Ovary (tissue), 9 donors: ENCODE measurements around the gene EFHD1. TPM values are rescaled to one million over a fixed set of nuclear protein-coding genes. Genes with fewer than 3 reads are reported as not detected.

Source experiments
- DNase-seq, 5 donors: peaks; one replicate each; pipeline ENCODE4 v3.0.0-alpha.2; 2019 to 2020
- H3K27ac ChIP-seq, 2 donors: fragments of 200-600 bp; one replicate each; pipeline versions ENCODE4 v1.5.1 to v1.8.0; 2019 to 2022
- H3K27me3 ChIP-seq: fragments of 200-600 bp; one replicate; pipeline ENCODE4 v1.8.0; 2022
- H3K36me3 ChIP-seq: fragments of 200-600 bp; sonication (generic); one replicate; pipeline ENCODE4 v1.5.1; 2019
- H3K4me1 ChIP-seq: one replicate; pipeline ENCODE4 v1.8.1; 2013; ENCODE audit warnings: mild to moderate bottlenecking, moderate library complexity; ENCODE audit not compliant: insufficient read depth
- H3K4me3 ChIP-seq: fragments of 200-600 bp; sonication (generic); one replicate; pipeline ENCODE4 v1.5.1; 2017
- H3K9me3 ChIP-seq, 2 donors: fragments of 200-600 bp in 1 of 2; sonication (generic) in 1 of 2; one replicate each; pipeline versions ENCODE4 v1.5.1 to v1.8.1; 2013 to 2019; ENCODE audit warnings: mild to moderate bottlenecking in 1 of 2, moderate library complexity in 1 of 2
- EP300 ChIP-seq: sonication (generic); formaldehyde crosslinking; IDR thresholded peaks from one replicate; pipeline ENCODE4 v1.6.1; 2017; ENCODE audit warnings: antibody characterized with exemption
- POLR2A ChIP-seq: fragments of 450-650 bp; IDR thresholded peaks from one replicate; pipeline ENCODE4 v1.6.1; 2017; ENCODE audit warnings: antibody characterized with exemption, mild to moderate bottlenecking, moderate library complexity
- WGBS, 3 donors: extraction: QIAGEN DNeasy Blood & Tissue Kit in 1 of 3; methylation state at CpG; one replicate each; pipeline versions ENCODE4 v1.1.5 to v1.1.7; 2013 to 2017; 5-methylcytosine and 5-hydroxymethylcytosine counted together
- intact Hi-C, 4 donors: fragments of 100-400 bp; cut with DNase I; formaldehyde crosslinking; loops; one replicate each; pipeline versions ENCODE4 v1.11.0 to v1.15.1; 2022 to 2023
- polyA plus RNA-seq, 2 donors: library from polyadenylated mRNA; stranded (reverse); fragments of 200-250 nt in 1 of 2; fragments of 350-450 nt in 1 of 2; fragmentation: Illumina TruSeq in 1 of 2; extraction: RNeasy Lipid Tissue Mini Kit (QIAGEN cat#74804) in 1 of 2; gene quantifications; one replicate each; pipeline ENCODE4 v1.2.3, GENCODE V29; 2013 to 2014
- total RNA-seq, 7 donors: library from RNA; depleted of rRNA in 2 of 7; stranded (reverse); fragments of >200 nt in 2 of 7; fragmentation: NEBNext Ultra II Directional in 3 of 7; extraction: Animal tissue kit (Norgen Biotek cat#: 25700) in 3 of 7; gene quantifications; one replicate each; pipeline versions ENCODE4 v1.1.0 to v1.2.4, GENCODE V29; 2016 to 2023
- TF ChIP-seq, protein P1 (sequence below), 3 donors: fragments of 450-650 bp in 2 of 3; fragments of 200-600 bp in 1 of 3; IDR thresholded peaks; one replicate each; pipeline versions ENCODE4 v1.5.1 to v1.8.0; 2016 to 2022; ENCODE audit warnings: antibody characterized with exemption in 3 of 3, mild to moderate bottlenecking in 1 of 3
- donor health status: DM: no; HTN: no; CAD: no; lungs with moderate emphysema.
- donor health status: DM: no; HTN: no; CAD: no.
- donor health status: Bipolar disorder and iron deficiency.
- donor health status: DM: yes; HTN: yes; CAD: no.
- donor health status: DM: no; HTN: no; CAD: no.
- donor health status: DM: yes; HTN: yes; CAD: no.

EFHD1 gene
- total and polyA plus RNA-seq, 9 donors = 14.8 to 154 (median 50.2) TPM

DNA sequence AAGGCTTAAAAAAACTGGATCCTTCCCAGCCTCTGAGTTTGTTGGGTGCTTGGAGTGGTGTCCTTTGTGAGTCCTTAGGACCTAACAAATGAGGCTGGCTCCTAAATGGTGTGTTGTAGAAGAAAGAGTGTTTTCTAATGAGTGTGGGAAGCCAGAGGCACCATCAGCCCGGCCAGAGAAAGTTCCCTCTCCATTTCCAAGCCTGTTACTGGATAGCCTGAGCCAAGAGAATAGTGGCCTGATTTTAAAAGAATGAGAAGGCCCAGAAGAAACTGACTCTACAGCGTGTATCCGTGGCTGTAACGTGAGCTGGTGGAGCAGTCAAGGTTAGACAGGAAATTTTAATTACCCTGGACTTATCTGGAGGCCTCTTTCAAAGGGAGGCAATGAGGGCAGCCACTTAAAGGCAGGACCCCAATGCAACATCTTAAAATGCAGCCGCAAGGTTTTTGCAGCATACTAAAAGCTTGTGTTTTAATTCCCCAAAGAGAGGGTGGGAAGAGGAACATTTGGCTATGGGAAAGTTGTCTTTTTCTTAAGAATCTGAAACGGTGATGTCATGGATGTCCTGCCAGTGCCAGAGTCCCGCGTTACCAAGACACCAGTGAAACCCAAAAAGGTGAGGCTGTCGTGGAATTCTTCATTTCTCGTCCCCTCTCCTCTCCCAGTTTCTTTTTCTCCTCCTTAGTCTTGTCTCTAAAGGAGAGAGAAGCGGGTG is 4.6 kb downstream of the EFHD1 start:
- peaks cover 1% of the 10 kb centered on the region for H3K4me1 ChIP-seq
- peak overlapping the region in 1 of 2 donors; percentile 39 for H3K27ac ChIP-seq
- intact Hi-C loops = no loop called here
- no peak overlapping the region for H3K4me3 ChIP-seq
- no peaks in the 10 kb centered on the region for H3K36me3 ChIP-seq
- no peaks in the 10 kb centered on the region for H3K9me3 ChIP-seq
- no peak for DNase-seq
- WGBS, 3 donors = 53 to 61% (median 54%) methylated on average over 11 of the region's 11 CpGs
- no peaks in the 10 kb centered on the region for H3K27me3 ChIP-seq
- TF ChIP-seq POLR2A (no peak), EP300 (no peak)
- TF ChIP-seq, protein P1, sequence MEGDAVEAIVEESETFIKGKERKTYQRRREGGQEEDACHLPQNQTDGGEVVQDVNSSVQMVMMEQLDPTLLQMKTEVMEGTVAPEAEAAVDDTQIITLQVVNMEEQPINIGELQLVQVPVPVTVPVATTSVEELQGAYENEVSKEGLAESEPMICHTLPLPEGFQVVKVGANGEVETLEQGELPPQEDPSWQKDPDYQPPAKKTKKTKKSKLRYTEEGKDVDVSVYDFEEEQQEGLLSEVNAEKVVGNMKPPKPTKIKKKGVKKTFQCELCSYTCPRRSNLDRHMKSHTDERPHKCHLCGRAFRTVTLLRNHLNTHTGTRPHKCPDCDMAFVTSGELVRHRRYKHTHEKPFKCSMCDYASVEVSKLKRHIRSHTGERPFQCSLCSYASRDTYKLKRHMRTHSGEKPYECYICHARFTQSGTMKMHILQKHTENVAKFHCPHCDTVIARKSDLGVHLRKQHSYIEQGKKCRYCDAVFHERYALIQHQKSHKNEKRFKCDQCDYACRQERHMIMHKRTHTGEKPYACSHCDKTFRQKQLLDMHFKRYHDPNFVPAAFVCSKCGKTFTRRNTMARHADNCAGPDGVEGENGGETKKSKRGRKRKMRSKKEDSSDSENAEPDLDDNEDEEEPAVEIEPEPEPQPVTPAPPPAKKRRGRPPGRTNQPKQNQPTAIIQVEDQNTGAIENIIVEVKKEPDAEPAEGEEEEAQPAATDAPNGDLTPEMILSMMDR (IDR thresholded peaks at IDR 0.05) = no peak

GRCh38 chr2:232641153-232641848 is 7.9 kb downstream of the EFHD1 start:
- H3K4me3 ChIP-seq = no peak overlapping the region
- intact Hi-C loops = no loop called here
- no peak overlapping the region for H3K27ac ChIP-seq
- 95 to 96% (median 96%) methylated on average over 11 of the region's 11 CpGs for WGBS, 3 donors
- DNase-seq = no peak
- TF ChIP-seq EP300 (no peak), POLR2A (no peak)
- TF ChIP-seq, protein P1 (IDR thresholded peaks at IDR 0.05) = no peak
- no peaks in the 10 kb centered on the region for H3K9me3 ChIP-seq
- peaks cover 1% of the 10 kb centered on the region for H3K4me1 ChIP-seq
- H3K36me3 ChIP-seq = no peaks in the 10 kb centered on the region
- no peaks in the 10 kb centered on the region for H3K27me3 ChIP-seq

GRCh38 chr2:232643147-232643425 is 9.7 kb downstream of the EFHD1 start:
- Histone ChIP-seq H3K27ac (no peak overlapping the region), H3K9me3 (no peaks in the 10 kb centered on the region), H3K36me3 (no peaks in the 10 kb centered on the region), H3K4me1 (peaks cover 9% of the 10 kb centered on the region), H3K4me3 (no peak overlapping the region), H3K27me3 (no peaks in the 10 kb centered on the region)
- DNase-seq = no peak
- intact Hi-C loops = no loop called here
- no peak for TF ChIP-seq EP300
- no peak for TF ChIP-seq POLR2A
- TF ChIP-seq, protein P1 (IDR thresholded peaks at IDR 0.05) = no peak
- WGBS, 3 donors = 62 to 72% (median 72%) methylated on average over 3 of the region's 3 CpGs

DNA sequence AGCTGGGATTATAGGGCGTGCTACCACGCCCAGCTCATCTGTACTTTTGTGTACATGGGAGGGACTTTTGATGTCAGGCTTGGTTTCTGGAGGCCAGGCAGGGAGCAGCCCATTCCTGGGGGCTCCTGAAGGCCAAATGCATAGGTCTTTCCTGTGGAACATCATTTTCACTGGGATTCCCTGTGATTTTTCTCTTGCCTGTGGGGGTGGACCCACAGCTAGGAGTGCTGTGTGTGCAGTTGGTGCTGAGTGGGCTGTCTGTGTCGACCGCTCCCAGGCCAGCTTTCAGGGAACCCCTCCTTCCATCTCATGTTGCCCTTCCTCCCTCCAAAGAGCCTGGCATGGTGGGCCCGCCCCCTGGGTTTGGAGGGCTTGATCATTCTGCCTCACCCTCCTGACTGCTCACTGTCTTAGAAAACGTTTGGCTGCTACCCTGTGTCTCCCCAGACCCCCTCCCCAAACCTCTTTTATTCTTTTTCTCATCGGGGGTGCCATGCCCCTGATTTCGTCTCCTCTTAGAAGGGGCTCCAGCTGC is 10.5 kb downstream of the EFHD1 start:
- H3K36me3 ChIP-seq = no peaks in the 10 kb centered on the region
- WGBS, 3 donors = 88 to 90% (median 89%) methylated on average over 8 of the region's 8 CpGs
- H3K27me3 ChIP-seq = no peaks in the 10 kb centered on the region
- H3K4me3 ChIP-seq = no peak overlapping the region
- no peak overlapping the region for H3K27ac ChIP-seq
- peaks cover 9% of the 10 kb centered on the region for H3K4me1 ChIP-seq
- TF ChIP-seq POLR2A = no peak
- TF ChIP-seq, protein P1 (IDR thresholded peaks at IDR 0.05) = no peak
- no peak for TF ChIP-seq EP300
- no peak for DNase-seq
- no peaks in the 10 kb centered on the region for H3K9me3 ChIP-seq
- intact Hi-C loops = no loop called here
